Natural killer cell (primary cell): ENCODE data around the gene AURKB. TPM values are rescaled to one million over a fixed set of nuclear protein-coding genes. Genes with fewer than 3 reads are reported as not detected.
A peak's percentile ranks its signal among the peaks of the same experiment; 100 is the strongest.

ENCODE experiments used
- ATAC-seq, 3 donors: fragments of 150-1000 bp in 2 of 3; fragments of 200-7000 bp in 1 of 3; cut with Tn5 transposase; 1 replicate in 1 of 3; 2 replicates in 2 of 3; pipeline ENCODE4 v1.10.0; 2021; ENCODE audit warnings: mild to moderate bottlenecking in 2 of 3, moderate library complexity in 2 of 3
- DNase-seq, 2 donors: peaks; one replicate each; pipeline versions ENCODE4 v3.0.0 to v3.0.0-alpha.2; 2013 to 2021; ENCODE audit warnings: mixed read lengths in 1 of 2
- H3K27ac ChIP-seq: one replicate; pipeline ENCODE4 v1.5.1; 2013; ENCODE audit warnings: mild to moderate bottlenecking, low read length
- H3K27me3 ChIP-seq: one replicate; pipeline ENCODE4 v1.6.1; 2013; ENCODE audit warnings: low read length; ENCODE audit not compliant: control insufficient read depth, insufficient read depth
- H3K36me3 ChIP-seq: one replicate; pipeline ENCODE4 v1.6.1; 2013; ENCODE audit warnings: low read length; ENCODE audit not compliant: control insufficient read depth, insufficient read depth
- H3K4me1 ChIP-seq: one replicate; pipeline ENCODE4 v1.6.1; 2013; ENCODE audit warnings: low read length; ENCODE audit not compliant: control insufficient read depth, insufficient read depth
- H3K4me3 ChIP-seq: one replicate; pipeline ENCODE4 v1.5.1; 2013; ENCODE audit warnings: low read length
- H3K9me3 ChIP-seq: one replicate; pipeline ENCODE4 v1.6.1; 2013; ENCODE audit warnings: low read length; ENCODE audit not compliant: control insufficient read depth, insufficient read depth
- H3K27ac Mint-ChIP-seq, 2 donors: one replicate each; pipeline ENCODE4 v1.8.0; 2022; ENCODE audit warnings: mild to moderate bottlenecking in 2 of 2, mixed read lengths in 2 of 2, moderate library complexity in 1 of 2
- H3K27me3 Mint-ChIP-seq, 2 donors: one replicate each; pipeline ENCODE4 v1.8.0; 2022; ENCODE audit warnings: low read depth in 2 of 2, mixed read lengths in 2 of 2
- H3K36me3 Mint-ChIP-seq: one replicate; pipeline ENCODE4 v1.8.0; 2022; ENCODE audit warnings: mixed read lengths
- H3K4me1 Mint-ChIP-seq, 2 donors: one replicate each; pipeline ENCODE4 v1.8.0; 2022; ENCODE audit warnings: mixed read lengths in 2 of 2
- H3K4me3 Mint-ChIP-seq: one replicate; pipeline ENCODE4 v1.8.0; 2022; ENCODE audit warnings: mild to moderate bottlenecking, moderate library complexity, mixed read lengths
- H3K9me3 Mint-ChIP-seq, 2 donors: one replicate each; pipeline ENCODE4 v1.8.0; 2022; ENCODE audit warnings: mixed read lengths in 2 of 2
- CTCF ChIP-seq: fragments of 200-600 bp; IDR thresholded peaks from one replicate; pipeline ENCODE4 v1.8.0; 2022; ENCODE audit warnings: antibody characterized with exemption
- WGBS: methylation state at CpG from one replicate; pipeline ENCODE4 v1.1.7; 2013; ENCODE audit warnings: missing lambda C conversion rate; ENCODE audit not compliant: insufficient coverage; 5-methylcytosine and 5-hydroxymethylcytosine counted together
- intact Hi-C: fragments of 100-400 bp; cut with micrococcal nuclease; formaldehyde crosslinking; loops from one replicate; pipeline ENCODE4 v1.14.2; 2022
- total RNA-seq, 4 donors: library from RNA; stranded (reverse); fragments of 120-200 nt in 1 of 4; gene quantifications; one replicate each; pipeline versions ENCODE4 v1.2.3 to v1.2.4, GENCODE V29; 2013 to 2022

AURKB gene
- total RNA-seq, 3 donors from 2014 or later (not counting 1 experiment from before 2014, with no cell fraction given), result 2.1 to 4.8 (median 4.1) TPM

- Histone ChIP-seq H3K36me3 (no peaks in the 10 kb centered on the region), H3K27ac (no peak overlapping the region), H3K9me3 (no peaks in the 10 kb centered on the region), H3K4me1 (peaks cover 34% of the 10 kb centered on the region), H3K4me3 (no peak overlapping the region), H3K27me3 (no peaks in the 10 kb centered on the region)
- 92% methylated on average over 3 of the region's 3 CpGs for WGBS
- intact Hi-C loops, result no loop called here
- no peak for TF ChIP-seq CTCF
- DNase-seq, result no peak
- Mint-ChIP-seq H3K4me3 (no peak overlapping the region), H3K27me3 (no peaks in the 10 kb centered on the region), H3K4me1 (peaks cover 21 to 28% of the 10 kb centered on the region in 2 donors), H3K36me3 (no peaks in the 10 kb centered on the region), H3K9me3 (no peaks in the 10 kb centered on the region), H3K27ac (no peak overlapping the region)
- no peak for ATAC-seq
Measured at GRCh38 chr17:8167526-8167925, 42.8 kb downstream of the AURKB start.

- no peak overlapping the region for H3K27ac ChIP-seq
- no peaks in the 10 kb centered on the region for H3K27me3 Mint-ChIP-seq
- H3K4me3 ChIP-seq, result no peak overlapping the region
- no peak overlapping the region for H3K4me3 Mint-ChIP-seq
- no peak for TF ChIP-seq CTCF
- WGBS, result 93% methylated on average over 4 of the region's 6 CpGs
- no peaks in the 10 kb centered on the region for H3K27me3 ChIP-seq
- H3K4me1 Mint-ChIP-seq, result peaks cover 17 to 29% of the 10 kb centered on the region in 2 donors
- no peaks in the 10 kb centered on the region for H3K9me3 Mint-ChIP-seq
- no peak overlapping the region for H3K27ac Mint-ChIP-seq
- ATAC-seq (no peak), DNase-seq (no peak)
- peaks cover 36% of the 10 kb centered on the region for H3K4me1 ChIP-seq
- intact Hi-C loops, result no loop called here
- H3K36me3 Mint-ChIP-seq, result no peaks in the 10 kb centered on the region
- H3K9me3 ChIP-seq, result no peaks in the 10 kb centered on the region
- peaks cover under 1% of the 10 kb centered on the region for H3K36me3 ChIP-seq
Measured at GRCh38 chr17:8166731-8167130, 43.6 kb downstream of the AURKB start.

- no peaks in the 10 kb centered on the region for H3K27me3 Mint-ChIP-seq
- TF ChIP-seq CTCF, result no peak
- Histone ChIP-seq H3K9me3 (no peaks in the 10 kb centered on the region), H3K27ac (peak overlapping the region; percentile 94), H3K4me1 (peaks cover 52% of the 10 kb centered on the region), H3K4me3 (peak overlapping the region; percentile 8), H3K36me3 (peaks cover 18% of the 10 kb centered on the region), H3K27me3 (no peaks in the 10 kb centered on the region)
- H3K4me1 Mint-ChIP-seq, result peaks cover 36 to 49% of the 10 kb centered on the region in 2 donors
- ATAC-seq, result no peak
- H3K9me3 Mint-ChIP-seq, result no peaks in the 10 kb centered on the region
- peak in 1 of 2 donors; percentile 51 for DNase-seq
- peak overlapping the region; percentile 91 for H3K4me3 Mint-ChIP-seq
- no peak overlapping the region for H3K27ac Mint-ChIP-seq
- intact Hi-C loops, result no loop called here
- WGBS, result 84% methylated on average over 6 of the region's 6 CpGs
- no peaks in the 10 kb centered on the region for H3K36me3 Mint-ChIP-seq
Measured at GRCh38 chr17:8164815-8165131, 45.6 kb downstream of the AURKB start.

GRCh38 chr17:8163978-8164814 is 46.2 kb downstream of the AURKB start:
- H3K4me1 Mint-ChIP-seq, result peaks cover 37 to 55% of the 10 kb centered on the region in 2 donors
- no peaks in the 10 kb centered on the region for H3K36me3 Mint-ChIP-seq
- peaks cover 24% of the 10 kb centered on the region for H3K36me3 ChIP-seq
- intact Hi-C loops, result no loop called here
- peak; percentile 58 to 74 (median 62) for ATAC-seq
- peak overlapping the region; percentile 94 for H3K27ac ChIP-seq
- no peaks in the 10 kb centered on the region for H3K27me3 ChIP-seq
- TF ChIP-seq CTCF, result no peak
- peak; percentile 71 to 87 for DNase-seq
- H3K9me3 ChIP-seq, result no peaks in the 10 kb centered on the region
- H3K27me3 Mint-ChIP-seq, result no peaks in the 10 kb centered on the region
- H3K27ac Mint-ChIP-seq, result no peak overlapping the region
- H3K9me3 Mint-ChIP-seq, result no peaks in the 10 kb centered on the region
- H3K4me3 Mint-ChIP-seq, result peak overlapping the region; percentile 91
- WGBS, result 16% methylated on average over 10 of the region's 13 CpGs
- H3K4me1 ChIP-seq, result peaks cover 57% of the 10 kb centered on the region
- H3K4me3 ChIP-seq, result peak overlapping the region; percentile 8
